K562 (cell line): ENCODE data around the gene GFI1. TPM values are rescaled to one million over a fixed set of nuclear protein-coding genes. Genes with fewer than 3 reads are reported as not detected.

Experiments used
- ATAC-seq: fragments of 200-7000 bp; cut with Tn5 transposase; 3 replicates; pipeline ENCODE4 v1.9.1; 2020; ENCODE audit warnings: moderate library complexity
- BruUV-seq: library from RNA; stranded (reverse); fragments of 400-500 nt; replicated peaks from 2 replicates; lab custom pipeline; 2021; lab: Mats Ljungman, UMichigan
- CTCF ChIA-PET: fragments of 300-600 bp; formaldehyde crosslinking; extraction: SDS; loops from one replicate; lab custom pipeline; 2021; ENCODE audit warnings: low intra/inter-chr PET ratio; lab: Yijun Ruan, JAX
- POLR2A ChIA-PET: fragments of 300-600, 350-650 bp; sonication (Branson Sonifier 250); formaldehyde crosslinking; extraction: SDS; loops from one replicate; lab custom pipeline; 2021; ENCODE audit warnings: antibody characterized with exemption, inconsistent platforms; lab: Yijun Ruan, JAX
- DNase-seq, 4 experiments: peaks; one replicate each; pipeline versions ENCODE4 v3.0.0 to v3.0.0-alpha.2; 2011 to 2018; ENCODE audit warnings: low spot score in 3 of 4, mixed read lengths in 3 of 4; ENCODE audit errors: extremely low read depth in 1 of 4
- FAIRE-seq: peaks from 2 replicates; lab custom pipeline; 2011; peaks lifted over from hg19 to GRCh38; lab: Jason Lieb, UNC
- H2AFZ ChIP-seq: 2 replicates; pipeline ENCODE4 v1.6.0; 2011; ENCODE audit warnings: low read depth, low read length, control low read depth, inconsistent platforms
- H3K27ac ChIP-seq: fragments of 200-600 bp; 3 replicates; pipeline ENCODE4 v1.8.0; 2011; ENCODE audit warnings: low read depth, mild to moderate bottlenecking, control low read depth, inconsistent platforms, low read length, moderate library complexity, mixed read lengths; ENCODE audit errors: extremely low read depth
- H3K27me3 ChIP-seq, 2 experiments: fragments of 300-600 bp in 1 of 2; 2 replicates in 1 of 2; 3 replicates in 1 of 2; pipeline versions ENCODE4 v1.6.0 to v1.8.0; 2011; ENCODE audit warnings: inconsistent platforms in 2 of 2, low read length in 2 of 2, mild to moderate bottlenecking in 1 of 2, mixed read lengths in 1 of 2, moderate library complexity in 1 of 2; ENCODE audit not compliant: control insufficient read depth in 2 of 2, insufficient read depth in 2 of 2
- H3K36me3 ChIP-seq: fragments of 300-600 bp; 3 replicates; pipeline ENCODE4 v1.8.0; 2011; ENCODE audit warnings: mild to moderate bottlenecking, low read length, inconsistent platforms; ENCODE audit not compliant: control insufficient read depth, insufficient read depth
- H3K4me1 ChIP-seq, 2 experiments: fragments of 200-600 bp in 1 of 2; replicated peaks in 1 of 2; 2 replicates in 1 of 2; 3 replicates in 1 of 2; pipeline versions ENCODE4 v1.5.1 to v1.8.0; 2011; ENCODE audit warnings: inconsistent platforms in 2 of 2, low read length in 2 of 2, mild to moderate bottlenecking in 1 of 2, mixed read lengths in 1 of 2, moderate library complexity in 1 of 2; ENCODE audit not compliant: control insufficient read depth in 2 of 2, insufficient read depth in 2 of 2
- H3K4me2 ChIP-seq: 2 replicates; pipeline ENCODE4 v1.6.1; 2011; ENCODE audit warnings: low read length, control low read depth, inconsistent platforms, mixed read lengths; ENCODE audit not compliant: insufficient read depth
- H3K4me3 ChIP-seq: fragments of 200-600 bp; sonication (generic), shearing (Covaris generic); 2 replicates; pipeline ENCODE4 v1.5.1; 2016; ENCODE audit warnings: control low read depth, inconsistent platforms
- H3K79me2 ChIP-seq: fragments of 200-600 bp; 3 replicates; pipeline ENCODE4 v1.8.0; 2011; ENCODE audit warnings: low read length, inconsistent platforms; ENCODE audit not compliant: control insufficient read depth, insufficient read depth
- H3K9ac ChIP-seq, 2 experiments: 2 replicates each; pipeline versions ENCODE4 v1.6.0 to v1.6.1; 2011; ENCODE audit warnings: low read depth in 2 of 2, low read length in 2 of 2, control low read depth in 1 of 2, inconsistent platforms in 1 of 2, mild to moderate bottlenecking in 1 of 2, mixed read lengths in 1 of 2; ENCODE audit not compliant: insufficient read depth in 1 of 2
- H3K9me1 ChIP-seq: one replicate; pipeline ENCODE4 v1.6.0; 2011; ENCODE audit warnings: inconsistent platforms, mild to moderate bottlenecking, low read length, moderate library complexity; ENCODE audit not compliant: control insufficient read depth, insufficient read depth
- H3K9me3 ChIP-seq: replicated peaks from 2 replicates; pipeline ENCODE4 v1.5.1; 2011; ENCODE audit warnings: low read depth, low read length, inconsistent platforms; ENCODE audit not compliant: control insufficient read depth, insufficient read depth
- H4K20me1 ChIP-seq: replicated peaks from 2 replicates; pipeline ENCODE4 v1.6.1; 2011; ENCODE audit warnings: low read length, inconsistent platforms, mixed read lengths; ENCODE audit not compliant: control insufficient read depth, insufficient read depth
- ATF1 ChIP-seq, 2 experiments: fragments of 450-650 bp in 1 of 2; IDR thresholded peaks; 2 replicates each; pipeline ENCODE4 v1.6.1; 2016; ENCODE audit warnings: missing compliant biosample characterization in 1 of 2, missing genetic modification characterization in 1 of 2
- BACH1 ChIP-seq: fragments of 200-800 bp; sonication (Bioruptor generic); IDR thresholded peaks from 2 replicates; pipeline ENCODE4 v1.6.1; 2016; ENCODE audit warnings: missing genetic modification characterization, missing compliant biosample characterization
- BMI1 ChIP-seq: fragments of 150-350 bp; IDR thresholded peaks from 2 replicates; pipeline ENCODE4 v1.6.1; 2014; ENCODE audit warnings: low read length
- C11orf30 ChIP-seq: fragments of 450-650 bp; IDR thresholded peaks from 2 replicates; pipeline ENCODE4 v1.6.1; 2016; ENCODE audit warnings: low read depth, mild to moderate bottlenecking
- CHD2 ChIP-seq: IDR thresholded peaks from 2 replicates; pipeline ENCODE4 v1.6.1; 2011; ENCODE audit warnings: low read depth, low read length
- CXXC5 ChIP-seq: fragments of 250-450 bp; sonication (Bioruptor Pico); IDR thresholded peaks from 2 replicates; pipeline ENCODE4 v1.8.0; 2022; ENCODE audit warnings: inconsistent platforms, mild to moderate bottlenecking, moderate library complexity
- EP300 ChIP-seq: IDR thresholded peaks from 2 replicates; pipeline ENCODE4 v1.6.1; 2012; ENCODE audit warnings: low read length, improper control_type of control experiment
- FOXM1 ChIP-seq, 2 experiments: fragments of 450-650 bp in 1 of 2; sonication (generic) in 1 of 2; formaldehyde crosslinking in 1 of 2; IDR thresholded peaks; 2 replicates each; pipeline versions ENCODE4 v1.6.1 to v1.9.0; 2017 to 2022; ENCODE audit warnings: low read depth in 2 of 2, mild to moderate bottlenecking in 2 of 2, missing genetic modification reagents in 1 of 2, moderate library complexity in 1 of 2
- GATA2 ChIP-seq: sonication (generic); formaldehyde crosslinking; IDR thresholded peaks from 2 replicates; pipeline ENCODE4 v1.4.0; 2020; ENCODE audit warnings: mild to moderate bottlenecking, missing genetic modification reagents
- HMBOX1 ChIP-seq: sonication (generic); IDR thresholded peaks from 2 replicates; pipeline ENCODE4 v1.6.1; 2016
- HMGN3 ChIP-seq: IDR thresholded peaks from 2 replicates; pipeline ENCODE4 v1.6.1; 2011; ENCODE audit warnings: borderline replicate concordance, low read depth, mild to moderate bottlenecking, mixed read lengths, low read length; ENCODE audit not compliant: insufficient read length; ENCODE audit errors: extremely low read depth
- KDM1A ChIP-seq, 2 experiments: fragments of 450-650 bp; IDR thresholded peaks; 2 replicates each; pipeline ENCODE4 v1.6.1; 2016; ENCODE audit warnings: mild to moderate bottlenecking in 2 of 2
- MECOM ChIP-seq: fragments of 250-450 bp; sonication (Bioruptor Pico); IDR thresholded peaks from 2 replicates; pipeline ENCODE4 v1.8.0; 2022; ENCODE audit warnings: inconsistent platforms
- MTA1 ChIP-seq: fragments of 450-650 bp; IDR thresholded peaks from 2 replicates; pipeline ENCODE4 v1.6.1; 2017; ENCODE audit warnings: borderline replicate concordance
- MTA2 ChIP-seq: fragments of 450-650 bp; IDR thresholded peaks from 2 replicates; pipeline ENCODE4 v1.6.1; 2016; ENCODE audit warnings: low read depth
- MYC ChIP-seq, 2 experiments: fragments of 250-450 bp in 1 of 2; sonication (Bioruptor Pico) in 1 of 2; IDR thresholded peaks; 2 replicates each; pipeline versions ENCODE4 v1.5.1 to v1.6.1; 2012 to 2021; ENCODE audit warnings: low read depth in 2 of 2, borderline replicate concordance in 1 of 2, improper control_type of control experiment in 1 of 2, low read length in 1 of 2, mild to moderate bottlenecking in 1 of 2, moderate library complexity in 1 of 2
- NFYB ChIP-seq: IDR thresholded peaks from 2 replicates; pipeline ENCODE4 v1.6.1; 2011; ENCODE audit warnings: mild to moderate bottlenecking, moderate library complexity; ENCODE audit not compliant: insufficient read length; ENCODE audit errors: extremely low read depth
- POLR2AphosphoS5 ChIP-seq: IDR thresholded peaks from 2 replicates; pipeline ENCODE4 v1.6.1; 2011; ENCODE audit warnings: mild to moderate bottlenecking, low read depth, low read length, moderate library complexity; ENCODE audit not compliant: control insufficient read depth, insufficient read depth
- RBM25 ChIP-seq: fragments of 200-400 bp; formaldehyde crosslinking; IDR thresholded peaks from 2 replicates; pipeline ENCODE4 v1.6.1; 2018; ENCODE audit warnings: low read length, low read depth, moderate library complexity; ENCODE audit not compliant: severe bottlenecking
- RUNX1 ChIP-seq: sonication (generic); IDR thresholded peaks from 2 replicates; pipeline ENCODE4 v1.6.1; 2016; ENCODE audit warnings: antibody characterized with exemption, low read depth
- SMARCE1 ChIP-seq: fragments of 450-650 bp; IDR thresholded peaks from 2 replicates; pipeline ENCODE4 v1.7.1; 2016; ENCODE audit warnings: mild to moderate bottlenecking
- SOX6 ChIP-seq: fragments of 450-650 bp; IDR thresholded peaks from 2 replicates; pipeline ENCODE4 v1.6.1; 2014; ENCODE audit warnings: mild to moderate bottlenecking
- ZBTB8A ChIP-seq: fragments of 450-650 bp; IDR thresholded peaks from 2 replicates; pipeline ENCODE4 v1.6.1; 2018; ENCODE audit warnings: mild to moderate bottlenecking, moderate library complexity; ENCODE audit not compliant: partially characterized antibody
- ZKSCAN1 ChIP-seq: fragments of 150-350 bp; IDR thresholded peaks from 2 replicates; pipeline ENCODE4 v1.6.1; 2016; ENCODE audit warnings: low read depth, low read length
- ZKSCAN8 ChIP-seq: fragments of 200-800 bp; sonication (Bioruptor generic); IDR thresholded peaks from 2 replicates; pipeline ENCODE4 v1.6.1; 2016; ENCODE audit warnings: missing genetic modification characterization, missing compliant biosample characterization
- ZNF133 ChIP-seq: fragments of 250-450 bp; sonication (Bioruptor Pico); IDR thresholded peaks from 2 replicates; pipeline ENCODE4 v1.4.0; 2020; ENCODE audit warnings: mild to moderate bottlenecking
- WGBS: fragments of 100-300 bp; shearing (Covaris generic); methylation state at CpG from one replicate; pipeline ENCODE4 v1.1.6; 2016; ENCODE audit warnings: low coverage, mixed read lengths; ENCODE audit not compliant: insufficient coverage; ENCODE audit errors: missing lambda C conversion rate; 5-methylcytosine and 5-hydroxymethylcytosine counted together
- in situ Hi-C: fragments of 300-500 bp; cut with MboI; formaldehyde crosslinking; loops from 4 replicates; pipeline ENCODE4 v1.15.0; 2018; ENCODE audit warnings: inconsistent platforms, mixed read lengths
- intact Hi-C: fragments of 100-400 bp; cut with micrococcal nuclease; formaldehyde crosslinking; loops from 2 replicates; pipeline ENCODE4 v1.14.2; 2022
- polyA plus RNA-seq, 8 experiments: library from polyadenylated mRNA; depleted of rRNA in 4 of 8; stranded (reverse) in 5 of 8; unstranded in 3 of 8; fragments of >200 nt; fragmentation: Nextera tagmentation in 2 of 8; fragmentation: Illumina TruSeq in 1 of 8; extraction: Ambion mirVana in 2 of 8; extraction: Trizol in 1 of 8; gene quantifications; 2 replicates each; pipeline versions ENCODE4 v1.2.1 to v1.2.3, GENCODE V29; 2011 to 2014; ENCODE audit warnings: inconsistent platforms in 1 of 8, missing spikeins in 1 of 8
- total RNA-seq, 7 experiments: library from RNA; depleted of rRNA in 6 of 7; stranded (reverse); fragments of >200 nt in 6 of 7; fragmentation: Illumina TruSeq in 2 of 7; extraction: Trizol in 2 of 7; gene quantifications; 2 replicates each; pipeline versions ENCODE4 v1.2.1 to v1.2.3, GENCODE V29; 2011 to 2021; ENCODE audit warnings: low replicate concordance in 1 of 7

The GFI1 gene
- total and polyA plus RNA-seq, 9 of the 15 experiments (the other 6 are each of a cell fraction or from before 2014, with no cell fraction given), result 0.07 to 0.93 (median 0.46) TPM

- in situ Hi-C loops, result no loop called here
- H3K9me3 ChIP-seq, result no peaks in the 10 kb centered on the region
- peak overlapping the region; percentile 46 for H3K4me2 ChIP-seq
- no peaks in the 10 kb centered on the region for H3K79me2 ChIP-seq
- no peaks in the 10 kb centered on the region for H4K20me1 ChIP-seq
- POLR2A ChIA-PET, result no interaction called here
- intact Hi-C loops, result loop anchor here (10.0 kb wide), 1 partner anchor 132 kb away; no protein-coding TSS in a partner anchor
- H3K9ac ChIP-seq, result no peak overlapping the region
- FAIRE-seq, result peak; percentile 91
- CTCF ChIA-PET, result no interaction called here
- no peak overlapping the region for H2AFZ ChIP-seq
- peaks cover 13 to 14% of the 10 kb centered on the region in 2 experiments for H3K4me1 ChIP-seq
- no peak overlapping the region for H3K4me3 ChIP-seq
- WGBS, result 4% methylated on average over 2 of the region's 2 CpGs
- H3K9me1 ChIP-seq, result no peaks in the 10 kb centered on the region
- H3K36me3 ChIP-seq, result no peaks in the 10 kb centered on the region
- no peaks in the 10 kb centered on the region for H3K27me3 ChIP-seq
- ATAC-seq, result peak; percentile 73
- BruUV-seq, result no TSS peak
- H3K27ac ChIP-seq, result no peak overlapping the region
- DNase-seq, result peak; percentile 20 to 89 (median 56)
- TF ChIP-seq CXXC5 (CRISPR knock-in tag), result peak; percentile 86
- no peak; the same call in 1 of the 2 replicates for TF ChIP-seq RUNX1
- TF ChIP-seq MTA2, result peak; percentile 97
- peak; percentile 85; the same call in 1 of the 2 replicates for TF ChIP-seq POLR2AphosphoS5
- TF ChIP-seq ZKSCAN1, result no peak
- TF ChIP-seq C11orf30, result peak; percentile 47; the same call in 1 of the 2 replicates
- no peak for TF ChIP-seq NFYB
- TF ChIP-seq CHD2, result no peak
- TF ChIP-seq ATF1 (CRISPR knock-in tag; IDR thresholded peaks at IDR 0.05), result no peak
- peak; percentile 63 for TF ChIP-seq ATF1 (tag; IDR thresholded peaks at IDR 0.05)
- no peak for TF ChIP-seq ZNF133 (CRISPR knock-in tag)
- no peak for TF ChIP-seq BACH1 (tag)
- TF ChIP-seq KDM1A (IDR thresholded peaks at IDR 0.05), result peak; percentile 92 to 96
- peak; percentile 55; the same call in 1 of the 2 replicates for TF ChIP-seq MECOM
- peak; percentile 98 for TF ChIP-seq HMGN3
- no peak for TF ChIP-seq BMI1
- peak; percentile 93 for TF ChIP-seq SMARCE1
- TF ChIP-seq HMBOX1, result peak; percentile 88
- peak; percentile 30; the same call in 1 of the 2 replicates for TF ChIP-seq MYC (IDR thresholded peaks at IDR 0.05; ENCODE audit: low read depth, low read length)
- TF ChIP-seq MYC (CRISPR knock-in tag; IDR thresholded peaks at IDR 0.05; ENCODE audit: borderline replicate concordance, low read depth), result no peak
- peak; percentile 75 for TF ChIP-seq GATA2 (CRISPR knock-in tag)
- TF ChIP-seq FOXM1 (IDR thresholded peaks at IDR 0.05; ENCODE audit: low read depth), result peak; percentile 95
- no peak for TF ChIP-seq FOXM1 (CRISPR knock-in tag; IDR thresholded peaks at IDR 0.05; ENCODE audit: low read depth)
- TF ChIP-seq RBM25, result no peak
- no peak for TF ChIP-seq ZBTB8A
- TF ChIP-seq ZKSCAN8 (CRISPR knock-in tag), result peak; percentile 54; the same call in 1 of the 2 replicates
- peak; percentile 97 for TF ChIP-seq SOX6
- TF ChIP-seq MTA1, result peak; percentile 72; the same call in 1 of the 2 replicates
- peak; percentile 83 for TF ChIP-seq EP300
Measured at GRCh38 chr1:92446546-92446945, 40.2 kb downstream of the GFI1 start.
